22Rv1 (cell line): ENCODE results near the gene WNT2.

ENCODE experiments used
- ZFX ChIP-seq: fragments of 450-650 bp; IDR thresholded peaks from 2 replicates; pipeline ENCODE4 v1.6.1; 2017; ENCODE audit warnings: antibody characterized with exemption, borderline replicate concordance
- TF ChIP-seq, protein P1 (sequence below): fragments of 450-650 bp; IDR thresholded peaks from 2 replicates; pipeline ENCODE4 v1.5.1; 2017; ENCODE audit warnings: mild to moderate bottlenecking

DNA sequence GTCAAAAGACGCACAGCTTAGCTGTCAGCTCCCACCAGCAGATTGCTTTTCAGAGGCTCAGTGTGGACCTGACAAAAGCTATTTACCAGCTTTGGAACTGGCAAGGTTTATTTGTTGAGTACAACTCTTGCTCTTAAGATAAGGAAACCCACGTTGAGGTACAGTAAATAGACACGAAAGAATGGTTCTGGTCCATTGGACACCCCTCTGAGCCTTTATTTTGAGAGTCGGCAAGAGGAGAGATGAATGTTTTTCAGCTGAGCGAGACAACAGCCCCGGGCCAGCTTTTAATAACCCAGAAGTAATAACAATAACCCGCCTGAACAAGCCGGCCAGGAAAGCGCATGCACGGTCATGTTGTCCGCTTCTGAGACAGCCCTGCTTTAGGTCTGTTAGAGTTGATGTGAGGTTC, 49.0 kb downstream of the WNT2 start:
- TF ChIP-seq, protein P1, sequence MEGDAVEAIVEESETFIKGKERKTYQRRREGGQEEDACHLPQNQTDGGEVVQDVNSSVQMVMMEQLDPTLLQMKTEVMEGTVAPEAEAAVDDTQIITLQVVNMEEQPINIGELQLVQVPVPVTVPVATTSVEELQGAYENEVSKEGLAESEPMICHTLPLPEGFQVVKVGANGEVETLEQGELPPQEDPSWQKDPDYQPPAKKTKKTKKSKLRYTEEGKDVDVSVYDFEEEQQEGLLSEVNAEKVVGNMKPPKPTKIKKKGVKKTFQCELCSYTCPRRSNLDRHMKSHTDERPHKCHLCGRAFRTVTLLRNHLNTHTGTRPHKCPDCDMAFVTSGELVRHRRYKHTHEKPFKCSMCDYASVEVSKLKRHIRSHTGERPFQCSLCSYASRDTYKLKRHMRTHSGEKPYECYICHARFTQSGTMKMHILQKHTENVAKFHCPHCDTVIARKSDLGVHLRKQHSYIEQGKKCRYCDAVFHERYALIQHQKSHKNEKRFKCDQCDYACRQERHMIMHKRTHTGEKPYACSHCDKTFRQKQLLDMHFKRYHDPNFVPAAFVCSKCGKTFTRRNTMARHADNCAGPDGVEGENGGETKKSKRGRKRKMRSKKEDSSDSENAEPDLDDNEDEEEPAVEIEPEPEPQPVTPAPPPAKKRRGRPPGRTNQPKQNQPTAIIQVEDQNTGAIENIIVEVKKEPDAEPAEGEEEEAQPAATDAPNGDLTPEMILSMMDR, result no peak
- TF ChIP-seq ZFX, result no peak
